Measurements from ENCODE around the gene KIAA1958. TPM values are rescaled to one million over a fixed set of nuclear protein-coding genes. Genes with fewer than 3 reads are reported as not detected.

The KIAA1958 gene
- total and polyA plus RNA-seq, 2 experiments from 2014 or later = 9.4 to 41.7 TPM

DNA sequence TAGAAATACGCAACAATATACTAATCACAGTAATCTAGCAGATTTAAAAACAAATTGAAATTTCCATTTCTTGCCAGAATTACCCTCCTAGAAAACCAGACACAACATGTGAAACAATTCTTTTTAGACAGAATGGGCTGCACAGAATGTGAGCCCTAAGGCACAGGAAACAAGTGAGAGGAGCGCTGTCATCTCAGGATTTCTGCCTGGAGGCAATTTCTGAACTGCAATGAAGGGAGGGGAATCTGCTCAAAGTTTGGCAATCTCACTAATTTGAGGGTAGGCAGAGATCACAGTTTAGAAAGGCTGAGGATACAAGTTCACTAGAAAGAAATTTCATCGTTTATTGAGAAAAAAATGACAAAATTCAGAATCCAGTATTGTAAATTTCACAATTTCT, 161.0 kb downstream of the KIAA1958 start:
- H3K9me3 Mint-ChIP-seq = peaks cover 15% of the 10 kb centered on the region; the same call in 2 of the 3 replicates
- DNase-seq (ENCODE audit: low spot score) (no peak), ATAC-seq (no peak)
- Histone ChIP-seq H3F3A (replicated peaks; ENCODE audit: low read depth) (no peaks in the 10 kb centered on the region), H3K79me2 (replicated peaks; ENCODE audit: insufficient read depth) (no peaks in the 10 kb centered on the region), H2AFZ (no peak overlapping the region), H3K9me2 (ENCODE audit: insufficient read depth) (no peaks in the 10 kb centered on the region), H4K20me1 (replicated peaks; ENCODE audit: insufficient read depth) (no peaks in the 10 kb centered on the region), H3K27ac (ENCODE audit: low read depth) (no peak overlapping the region), H3K27me3 (ENCODE audit: insufficient read depth) (no peaks in the 10 kb centered on the region), H3K4me1 (ENCODE audit: insufficient read depth) (no peaks in the 10 kb centered on the region), H3K4me2 (no peak overlapping the region), H3K36me3 (ENCODE audit: insufficient read depth) (0 out of 2 replicates have a peak, but pooled peaks cover 3% of the 10 kb centered on the region), H3K4me3 (no peak overlapping the region)
- no peak overlapping the region for H3K4me3 Mint-ChIP-seq
- no peak overlapping the region for H3K27ac Mint-ChIP-seq
- no peaks in the 10 kb centered on the region; the same call in 1 of the 3 replicates for H3K4me1 Mint-ChIP-seq
- H3K27me3 Mint-ChIP-seq (ENCODE audit: insufficient read depth, low read depth, poor library complexity) = no peaks in the 10 kb centered on the region
- TF ChIP-seq ZNF114 (CRISPR knock-in tag; IDR thresholded peaks at IDR 0.05) (no peak), EZH2phosphoT487 (IDR thresholded peaks at IDR 0.05; ENCODE audit: unreplicated experiment) (no peak), CTCF (conservative IDR thresholded peaks at IDR 0.05; ENCODE audit: low read depth in 2 of 2) (no peak), POLR2AphosphoS5 (IDR thresholded peaks at IDR 0.05; ENCODE audit: low read depth) (no peak), ZNF331 (CRISPR knock-in tag; IDR thresholded peaks at IDR 0.05; ENCODE audit: low read depth) (no peak), CREB1 (CRISPR knock-in tag; IDR thresholded peaks at IDR 0.05; ENCODE audit: low read depth) (no peak), STAT1 (IDR thresholded peaks at IDR 0.05; ENCODE audit: unreplicated experiment) (no peak), NANOG (IDR thresholded peaks at IDR 0.05; ENCODE audit: borderline replicate concordance) (no peak), JUNB (IDR thresholded peaks at IDR 0.05; ENCODE audit: unreplicated experiment) (no peak), EZH2 (IDR thresholded peaks at IDR 0.05; ENCODE audit: low read depth, unreplicated experiment) (no peak)
- TF ChIP-seq, protein P1, sequence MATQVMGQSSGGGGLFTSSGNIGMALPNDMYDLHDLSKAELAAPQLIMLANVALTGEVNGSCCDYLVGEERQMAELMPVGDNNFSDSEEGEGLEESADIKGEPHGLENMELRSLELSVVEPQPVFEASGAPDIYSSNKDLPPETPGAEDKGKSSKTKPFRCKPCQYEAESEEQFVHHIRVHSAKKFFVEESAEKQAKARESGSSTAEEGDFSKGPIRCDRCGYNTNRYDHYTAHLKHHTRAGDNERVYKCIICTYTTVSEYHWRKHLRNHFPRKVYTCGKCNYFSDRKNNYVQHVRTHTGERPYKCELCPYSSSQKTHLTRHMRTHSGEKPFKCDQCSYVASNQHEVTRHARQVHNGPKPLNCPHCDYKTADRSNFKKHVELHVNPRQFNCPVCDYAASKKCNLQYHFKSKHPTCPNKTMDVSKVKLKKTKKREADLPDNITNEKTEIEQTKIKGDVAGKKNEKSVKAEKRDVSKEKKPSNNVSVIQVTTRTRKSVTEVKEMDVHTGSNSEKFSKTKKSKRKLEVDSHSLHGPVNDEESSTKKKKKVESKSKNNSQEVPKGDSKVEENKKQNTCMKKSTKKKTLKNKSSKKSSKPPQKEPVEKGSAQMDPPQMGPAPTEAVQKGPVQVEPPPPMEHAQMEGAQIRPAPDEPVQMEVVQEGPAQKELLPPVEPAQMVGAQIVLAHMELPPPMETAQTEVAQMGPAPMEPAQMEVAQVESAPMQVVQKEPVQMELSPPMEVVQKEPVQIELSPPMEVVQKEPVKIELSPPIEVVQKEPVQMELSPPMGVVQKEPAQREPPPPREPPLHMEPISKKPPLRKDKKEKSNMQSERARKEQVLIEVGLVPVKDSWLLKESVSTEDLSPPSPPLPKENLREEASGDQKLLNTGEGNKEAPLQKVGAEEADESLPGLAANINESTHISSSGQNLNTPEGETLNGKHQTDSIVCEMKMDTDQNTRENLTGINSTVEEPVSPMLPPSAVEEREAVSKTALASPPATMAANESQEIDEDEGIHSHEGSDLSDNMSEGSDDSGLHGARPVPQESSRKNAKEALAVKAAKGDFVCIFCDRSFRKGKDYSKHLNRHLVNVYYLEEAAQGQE (IDR thresholded peaks at IDR 0.05; ENCODE audit: unreplicated experiment) = no peak
- TF ChIP-seq, protein P2, sequence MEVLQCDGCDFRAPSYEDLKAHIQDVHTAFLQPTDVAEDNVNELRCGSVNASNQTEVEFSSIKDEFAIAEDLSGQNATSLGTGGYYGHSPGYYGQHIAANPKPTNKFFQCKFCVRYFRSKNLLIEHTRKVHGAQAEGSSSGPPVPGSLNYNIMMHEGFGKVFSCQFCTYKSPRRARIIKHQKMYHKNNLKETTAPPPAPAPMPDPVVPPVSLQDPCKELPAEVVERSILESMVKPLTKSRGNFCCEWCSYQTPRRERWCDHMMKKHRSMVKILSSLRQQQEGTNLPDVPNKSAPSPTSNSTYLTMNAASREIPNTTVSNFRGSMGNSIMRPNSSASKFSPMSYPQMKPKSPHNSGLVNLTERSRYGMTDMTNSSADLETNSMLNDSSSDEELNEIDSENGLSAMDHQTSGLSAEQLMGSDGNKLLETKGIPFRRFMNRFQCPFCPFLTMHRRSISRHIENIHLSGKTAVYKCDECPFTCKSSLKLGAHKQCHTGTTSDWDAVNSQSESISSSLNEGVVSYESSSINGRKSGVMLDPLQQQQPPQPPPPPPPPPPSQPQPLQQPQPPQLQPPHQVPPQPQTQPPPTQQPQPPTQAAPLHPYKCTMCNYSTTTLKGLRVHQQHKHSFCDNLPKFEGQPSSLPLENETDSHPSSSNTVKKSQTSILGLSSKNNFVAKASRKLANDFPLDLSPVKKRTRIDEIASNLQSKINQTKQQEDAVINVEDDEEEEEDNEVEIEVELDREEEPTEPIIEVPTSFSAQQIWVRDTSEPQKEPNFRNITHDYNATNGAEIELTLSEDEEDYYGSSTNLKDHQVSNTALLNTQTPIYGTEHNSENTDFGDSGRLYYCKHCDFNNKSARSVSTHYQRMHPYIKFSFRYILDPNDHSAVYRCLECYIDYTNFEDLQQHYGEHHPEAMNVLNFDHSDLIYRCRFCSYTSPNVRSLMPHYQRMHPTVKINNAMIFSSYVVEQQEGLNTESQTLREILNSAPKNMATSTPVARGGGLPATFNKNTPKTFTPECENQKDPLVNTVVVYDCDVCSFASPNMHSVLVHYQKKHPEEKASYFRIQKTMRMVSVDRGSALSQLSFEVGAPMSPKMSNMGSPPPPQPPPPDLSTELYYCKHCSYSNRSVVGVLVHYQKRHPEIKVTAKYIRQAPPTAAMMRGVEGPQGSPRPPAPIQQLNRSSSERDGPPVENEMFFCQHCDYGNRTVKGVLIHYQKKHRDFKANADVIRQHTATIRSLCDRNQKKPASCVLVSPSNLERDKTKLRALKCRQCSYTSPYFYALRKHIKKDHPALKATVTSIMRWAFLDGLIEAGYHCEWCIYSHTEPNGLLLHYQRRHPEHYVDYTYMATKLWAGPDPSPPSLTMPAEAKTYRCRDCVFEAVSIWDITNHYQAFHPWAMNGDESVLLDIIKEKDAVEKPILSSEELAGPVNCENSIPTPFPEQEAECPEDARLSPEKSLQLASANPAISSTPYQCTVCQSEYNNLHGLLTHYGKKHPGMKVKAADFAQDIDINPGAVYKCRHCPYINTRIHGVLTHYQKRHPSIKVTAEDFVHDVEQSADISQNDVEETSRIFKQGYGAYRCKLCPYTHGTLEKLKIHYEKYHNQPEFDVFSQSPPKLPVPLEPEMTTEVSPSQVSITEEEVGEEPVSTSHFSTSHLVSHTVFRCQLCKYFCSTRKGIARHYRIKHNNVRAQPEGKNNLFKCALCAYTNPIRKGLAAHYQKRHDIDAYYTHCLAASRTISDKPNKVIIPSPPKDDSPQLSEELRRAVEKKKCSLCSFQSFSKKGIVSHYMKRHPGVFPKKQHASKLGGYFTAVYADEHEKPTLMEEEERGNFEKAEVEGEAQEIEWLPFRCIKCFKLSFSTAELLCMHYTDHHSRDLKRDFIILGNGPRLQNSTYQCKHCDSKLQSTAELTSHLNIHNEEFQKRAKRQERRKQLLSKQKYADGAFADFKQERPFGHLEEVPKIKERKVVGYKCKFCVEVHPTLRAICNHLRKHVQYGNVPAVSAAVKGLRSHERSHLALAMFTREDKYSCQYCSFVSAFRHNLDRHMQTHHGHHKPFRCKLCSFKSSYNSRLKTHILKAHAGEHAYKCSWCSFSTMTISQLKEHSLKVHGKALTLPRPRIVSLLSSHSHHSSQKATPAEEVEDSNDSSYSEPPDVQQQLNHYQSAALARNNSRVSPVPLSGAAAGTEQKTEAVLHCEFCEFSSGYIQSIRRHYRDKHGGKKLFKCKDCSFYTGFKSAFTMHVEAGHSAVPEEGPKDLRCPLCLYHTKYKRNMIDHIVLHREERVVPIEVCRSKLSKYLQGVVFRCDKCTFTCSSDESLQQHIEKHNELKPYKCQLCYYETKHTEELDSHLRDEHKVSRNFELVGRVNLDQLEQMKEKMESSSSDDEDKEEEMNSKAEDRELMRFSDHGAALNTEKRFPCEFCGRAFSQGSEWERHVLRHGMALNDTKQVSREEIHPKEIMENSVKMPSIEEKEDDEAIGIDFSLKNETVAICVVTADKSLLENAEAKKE (CRISPR knock-in tag; IDR thresholded peaks at IDR 0.05) = no peak
- TF ChIP-seq, protein P3, sequence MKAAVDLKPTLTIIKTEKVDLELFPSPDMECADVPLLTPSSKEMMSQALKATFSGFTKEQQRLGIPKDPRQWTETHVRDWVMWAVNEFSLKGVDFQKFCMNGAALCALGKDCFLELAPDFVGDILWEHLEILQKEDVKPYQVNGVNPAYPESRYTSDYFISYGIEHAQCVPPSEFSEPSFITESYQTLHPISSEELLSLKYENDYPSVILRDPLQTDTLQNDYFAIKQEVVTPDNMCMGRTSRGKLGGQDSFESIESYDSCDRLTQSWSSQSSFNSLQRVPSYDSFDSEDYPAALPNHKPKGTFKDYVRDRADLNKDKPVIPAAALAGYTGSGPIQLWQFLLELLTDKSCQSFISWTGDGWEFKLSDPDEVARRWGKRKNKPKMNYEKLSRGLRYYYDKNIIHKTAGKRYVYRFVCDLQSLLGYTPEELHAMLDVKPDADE (IDR thresholded peaks at IDR 0.05) = no peak
- H3K36me3 Mint-ChIP-seq (ENCODE audit: low read depth) = peaks cover 46% of the 10 kb centered on the region
